Stimulated activated naive B cell treated with anti-CD40 and anti-IgM and Interleukin-4, amounts not matched to agents 10 μg/mL and 1 μg/mL and 100 μg/mL, for 72 hours (primary cell): ENCODE results near the gene KRT7.

Source experiments
- ATAC-seq, 2 donors: fragments of 150-1000 bp; cut with Tn5 transposase; replicated peaks; 2 replicates each; pipeline ENCODE4 v1.10.0; 2021; ENCODE audit warnings: moderate library complexity in 1 of 2
- DNase-seq: peaks from one replicate; pipeline ENCODE4 v3.0.0; 2021
- H3K27ac Mint-ChIP-seq: one replicate; pipeline ENCODE4 v1.8.0; 2022; ENCODE audit warnings: mild to moderate bottlenecking, mixed read lengths
- H3K27me3 Mint-ChIP-seq, 2 donors: one replicate each; pipeline ENCODE4 v1.8.0; 2022; ENCODE audit warnings: mixed read lengths in 2 of 2
- H3K36me3 Mint-ChIP-seq, 2 donors: one replicate each; pipeline ENCODE4 v1.8.0; 2022; ENCODE audit warnings: mixed read lengths in 2 of 2, mild to moderate bottlenecking in 1 of 2
- H3K4me1 Mint-ChIP-seq, 2 donors: one replicate each; pipeline ENCODE4 v1.8.0; 2022; ENCODE audit warnings: mixed read lengths in 2 of 2, mild to moderate bottlenecking in 1 of 2
- H3K4me3 Mint-ChIP-seq, 2 donors: one replicate each; pipeline ENCODE4 v1.8.0; 2022; ENCODE audit warnings: mild to moderate bottlenecking in 2 of 2, mixed read lengths in 2 of 2, moderate library complexity in 1 of 2
- H3K9me3 Mint-ChIP-seq, 2 donors: one replicate each; pipeline ENCODE4 v1.8.0; 2022; ENCODE audit warnings: mixed read lengths in 2 of 2, mild to moderate bottlenecking in 1 of 2

KRT7 gene

GRCh38 chr12:52193991-52194390, 39.1 kb upstream of the KRT7 start:
- H3K9me3 Mint-ChIP-seq: no peaks in the 10 kb centered on the region
- H3K36me3 Mint-ChIP-seq: no peaks in the 10 kb centered on the region
- no peak overlapping the region for H3K4me3 Mint-ChIP-seq
- peaks cover 20 to 26% of the 10 kb centered on the region in 2 donors for H3K27me3 Mint-ChIP-seq
- ATAC-seq (no peak), DNase-seq (no peak)
- H3K4me1 Mint-ChIP-seq: no peaks in the 10 kb centered on the region
- no peak overlapping the region for H3K27ac Mint-ChIP-seq

DNA sequence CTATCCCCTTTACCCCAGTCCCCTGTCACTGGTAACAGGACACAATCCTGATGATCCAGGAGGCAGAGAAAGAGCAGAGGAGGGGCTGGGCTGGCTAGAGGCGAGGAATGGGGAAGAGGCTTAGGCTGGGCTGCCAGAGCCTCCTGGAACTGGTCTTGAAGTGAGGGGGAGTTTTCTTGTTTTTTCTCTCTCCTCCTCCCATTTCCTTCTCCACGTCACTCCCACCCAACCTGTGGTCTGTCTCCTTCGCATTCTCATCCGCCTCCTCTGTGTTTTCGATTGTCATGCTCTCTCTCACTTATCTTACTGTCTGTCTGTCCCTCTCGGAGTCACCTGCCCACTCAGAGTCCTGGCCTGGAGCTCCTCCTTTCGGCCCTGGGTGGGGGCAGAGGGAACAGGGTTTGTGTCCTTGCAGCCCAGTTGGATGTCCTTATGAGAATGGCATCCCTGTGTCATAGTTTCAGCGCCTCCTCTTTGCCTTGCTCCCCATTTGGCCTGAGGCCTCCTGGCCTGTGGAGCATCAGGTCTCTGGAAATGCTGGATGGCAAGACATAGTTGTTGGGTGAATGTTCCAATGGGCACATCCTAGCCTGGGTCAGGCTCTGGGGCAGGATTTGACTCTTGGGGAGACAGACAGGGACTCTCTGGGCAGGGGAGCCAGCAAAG, 37.8 kb upstream of the KRT7 start:
- no peak for ATAC-seq
- Mint-ChIP-seq H3K36me3 (no peaks in the 10 kb centered on the region), H3K4me3 (no peak overlapping the region), H3K27ac (no peak overlapping the region), H3K4me1 (no peaks in the 10 kb centered on the region), H3K9me3 (no peaks in the 10 kb centered on the region), H3K27me3 (peaks cover 25 to 27% of the 10 kb centered on the region in 2 donors)
- no peak for DNase-seq

- no peak for ATAC-seq
- H3K27ac Mint-ChIP-seq: no peak overlapping the region
- no peaks in the 10 kb centered on the region for H3K36me3 Mint-ChIP-seq
- no peak overlapping the region for H3K4me3 Mint-ChIP-seq
- DNase-seq: no peak
- H3K9me3 Mint-ChIP-seq: no peaks in the 10 kb centered on the region
- peaks cover 0 to under 1% of the 10 kb centered on the region in 2 donors for H3K4me1 Mint-ChIP-seq
- H3K27me3 Mint-ChIP-seq: peaks cover 33 to 45% of the 10 kb centered on the region in 2 donors
Observed at GRCh38 chr12:52197371-52198231, 35.4 kb upstream of the KRT7 start.

- Mint-ChIP-seq H3K27ac (no peak overlapping the region), H3K4me3 (no peak overlapping the region), H3K36me3 (no peaks in the 10 kb centered on the region), H3K4me1 (peaks cover 7% of the 10 kb centered on the region in 2 donors), H3K27me3 (peaks cover 36 to 47% of the 10 kb centered on the region in 2 donors), H3K9me3 (no peaks in the 10 kb centered on the region)
- ATAC-seq (no peak), DNase-seq (no peak)
Observed at GRCh38 chr12:52198454-52199215, 34.4 kb upstream of the KRT7 start.

GRCh38 chr12:52199294-52199919, 33.6 kb upstream of the KRT7 start:
- ATAC-seq (no peak), DNase-seq (no peak)
- peaks cover 40 to 44% of the 10 kb centered on the region in 2 donors for H3K27me3 Mint-ChIP-seq
- H3K36me3 Mint-ChIP-seq: no peaks in the 10 kb centered on the region
- no peak overlapping the region for H3K4me3 Mint-ChIP-seq
- no peaks in the 10 kb centered on the region for H3K9me3 Mint-ChIP-seq
- peaks cover 7% of the 10 kb centered on the region in 2 donors for H3K4me1 Mint-ChIP-seq
- H3K27ac Mint-ChIP-seq: no peak overlapping the region

DNA sequence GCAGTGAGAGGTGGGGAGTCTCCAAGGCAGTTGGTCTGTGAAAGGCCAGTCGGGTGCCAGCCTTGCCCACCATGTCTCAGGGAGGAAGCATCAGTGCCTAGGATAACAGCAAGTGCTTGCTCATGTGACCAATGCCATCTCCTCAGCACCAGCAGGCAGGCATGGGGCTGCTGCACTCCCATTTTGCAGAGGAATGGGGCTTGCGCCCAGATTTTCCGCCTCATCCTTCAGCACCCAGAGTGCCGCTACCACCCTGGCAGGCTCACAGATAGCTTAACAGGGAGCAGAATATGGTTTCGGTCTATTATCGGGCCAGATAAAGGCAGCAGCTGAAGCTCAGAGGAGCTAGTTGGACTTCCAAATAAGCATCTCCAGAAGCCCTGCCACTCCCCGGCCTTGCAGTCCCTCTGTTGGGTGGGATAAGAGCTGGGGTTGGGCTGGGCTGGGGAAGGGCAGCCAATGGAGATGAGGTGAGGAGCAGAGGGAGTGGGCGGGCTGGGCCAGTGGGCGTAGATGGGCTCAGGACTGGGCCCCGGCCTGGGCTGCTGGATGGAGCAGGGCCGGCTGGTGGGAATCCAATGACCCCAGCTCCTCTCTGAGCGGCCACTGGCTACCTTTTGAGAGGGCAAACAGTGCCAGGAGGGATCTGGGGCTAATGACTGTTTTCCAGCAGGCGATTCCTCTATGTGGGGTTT, 32.8 kb upstream of the KRT7 start:
- ATAC-seq (no peak), DNase-seq (no peak)
- peaks cover 7% of the 10 kb centered on the region in 2 donors for H3K4me1 Mint-ChIP-seq
- H3K4me3 Mint-ChIP-seq: no peak overlapping the region
- no peak overlapping the region for H3K27ac Mint-ChIP-seq
- no peaks in the 10 kb centered on the region for H3K36me3 Mint-ChIP-seq
- peaks cover 37 to 38% of the 10 kb centered on the region in 2 donors for H3K27me3 Mint-ChIP-seq
- H3K9me3 Mint-ChIP-seq: no peaks in the 10 kb centered on the region

- Mint-ChIP-seq H3K36me3 (no peaks in the 10 kb centered on the region), H3K27ac (no peak overlapping the region), H3K27me3 (peaks cover 37 to 39% of the 10 kb centered on the region in 2 donors), H3K4me1 (peaks cover 7% of the 10 kb centered on the region in 2 donors), H3K4me3 (no peak overlapping the region), H3K9me3 (no peaks in the 10 kb centered on the region)
- no peak for ATAC-seq
- no peak for DNase-seq
Observed at GRCh38 chr12:52200781-52201450, 32.1 kb upstream of the KRT7 start.

GRCh38 chr12:52201451-52201839, 31.6 kb upstream of the KRT7 start:
- Mint-ChIP-seq H3K27ac (no peak overlapping the region), H3K9me3 (no peaks in the 10 kb centered on the region), H3K4me1 (peaks cover 7% of the 10 kb centered on the region in 2 donors), H3K27me3 (peaks cover 40 to 45% of the 10 kb centered on the region in 2 donors), H3K4me3 (no peak overlapping the region), H3K36me3 (no peaks in the 10 kb centered on the region)
- no peak for ATAC-seq
- DNase-seq: no peak

- Mint-ChIP-seq H3K4me1 (peaks cover 7% of the 10 kb centered on the region in 2 donors), H3K27ac (no peak overlapping the region), H3K9me3 (no peaks in the 10 kb centered on the region), H3K4me3 (no peak overlapping the region), H3K36me3 (no peaks in the 10 kb centered on the region), H3K27me3 (peaks cover 43 to 52% of the 10 kb centered on the region in 2 donors)
- ATAC-seq: peak; percentile 49 to 56
- DNase-seq: no peak
Observed at GRCh38 chr12:52202361-52203078, 30.5 kb upstream of the KRT7 start.

GRCh38 chr12:52203079-52203921, 29.7 kb upstream of the KRT7 start:
- Mint-ChIP-seq H3K36me3 (no peaks in the 10 kb centered on the region), H3K27me3 (peaks cover 45 to 52% of the 10 kb centered on the region in 2 donors), H3K4me1 (peaks cover 7% of the 10 kb centered on the region in 2 donors), H3K4me3 (no peak overlapping the region), H3K27ac (peak overlapping the region; percentile 65), H3K9me3 (no peaks in the 10 kb centered on the region)
- DNase-seq: peak; percentile 17
- ATAC-seq: peak; percentile 52 to 74

- ATAC-seq: no peak
- H3K9me3 Mint-ChIP-seq: no peaks in the 10 kb centered on the region
- no peaks in the 10 kb centered on the region for H3K36me3 Mint-ChIP-seq
- DNase-seq: no peak
- peaks cover 46 to 52% of the 10 kb centered on the region in 2 donors for H3K27me3 Mint-ChIP-seq
- no peak overlapping the region for H3K4me3 Mint-ChIP-seq
- H3K4me1 Mint-ChIP-seq: peaks cover 7% of the 10 kb centered on the region in 2 donors
- no peak overlapping the region for H3K27ac Mint-ChIP-seq
Observed at GRCh38 chr12:52204095-52204930, 28.7 kb upstream of the KRT7 start.
